Left hindlimb (tissue), 1 donor: ENCODE results near the gene ADPRHL1.
A peak's percentile ranks its signal among the peaks of the same experiment; 100 is the strongest.
"Not testable (repeated sequence)": the region's sequence is repeated elsewhere in the genome, so short reads cannot be mapped to it uniquely, and the experiment has no call there.

Experiments used
- DNase-seq: peaks from one replicate; pipeline ENCODE4 v3.0.0-alpha.2; 2018

The ADPRHL1 gene

DNA sequence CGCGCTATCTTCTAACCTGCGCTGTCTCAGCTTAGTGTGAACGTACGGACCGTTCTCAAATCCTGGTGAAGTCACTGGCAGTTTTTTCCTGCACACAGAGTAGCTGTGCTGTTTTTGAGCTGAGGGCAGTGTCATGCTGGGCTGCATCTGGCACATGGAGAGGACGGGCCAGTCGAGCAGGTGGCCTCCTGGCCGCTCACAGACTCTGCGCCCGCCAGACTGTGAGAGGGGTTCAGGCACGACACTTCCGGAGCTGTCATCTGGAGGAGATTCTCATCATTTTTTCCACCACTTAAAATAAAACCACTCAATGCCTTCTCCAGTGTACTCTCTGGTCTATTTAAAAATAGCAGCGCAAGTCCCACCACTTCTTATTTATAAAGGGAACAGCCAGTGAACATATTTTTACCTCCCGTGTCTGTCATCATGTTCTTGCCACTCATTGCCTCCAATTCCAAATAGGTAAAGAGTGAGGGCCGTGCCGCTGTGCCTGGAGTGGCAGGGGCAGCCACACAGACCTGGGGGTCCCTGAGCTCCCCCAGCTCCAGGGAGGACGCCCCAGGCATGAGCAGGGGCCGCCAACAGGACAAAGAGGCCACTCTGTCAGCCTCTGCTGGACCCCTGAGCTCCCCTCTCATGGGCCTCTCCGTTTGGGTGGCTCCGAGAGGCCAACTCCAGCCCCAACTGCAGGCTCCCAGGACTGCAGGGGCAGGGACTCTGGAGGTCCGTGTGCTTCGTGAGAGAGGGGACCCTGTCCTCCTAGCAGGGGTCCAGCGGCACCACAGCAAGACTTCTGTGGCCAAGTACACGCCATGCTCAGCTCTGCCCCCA is 52.5 kb downstream of the ADPRHL1 start:
- DNase-seq = peak; percentile 62

GRCh38 chr13:113399755-113400149 is 53.5 kb downstream of the ADPRHL1 start:
- DNase-seq = no peak

DNA sequence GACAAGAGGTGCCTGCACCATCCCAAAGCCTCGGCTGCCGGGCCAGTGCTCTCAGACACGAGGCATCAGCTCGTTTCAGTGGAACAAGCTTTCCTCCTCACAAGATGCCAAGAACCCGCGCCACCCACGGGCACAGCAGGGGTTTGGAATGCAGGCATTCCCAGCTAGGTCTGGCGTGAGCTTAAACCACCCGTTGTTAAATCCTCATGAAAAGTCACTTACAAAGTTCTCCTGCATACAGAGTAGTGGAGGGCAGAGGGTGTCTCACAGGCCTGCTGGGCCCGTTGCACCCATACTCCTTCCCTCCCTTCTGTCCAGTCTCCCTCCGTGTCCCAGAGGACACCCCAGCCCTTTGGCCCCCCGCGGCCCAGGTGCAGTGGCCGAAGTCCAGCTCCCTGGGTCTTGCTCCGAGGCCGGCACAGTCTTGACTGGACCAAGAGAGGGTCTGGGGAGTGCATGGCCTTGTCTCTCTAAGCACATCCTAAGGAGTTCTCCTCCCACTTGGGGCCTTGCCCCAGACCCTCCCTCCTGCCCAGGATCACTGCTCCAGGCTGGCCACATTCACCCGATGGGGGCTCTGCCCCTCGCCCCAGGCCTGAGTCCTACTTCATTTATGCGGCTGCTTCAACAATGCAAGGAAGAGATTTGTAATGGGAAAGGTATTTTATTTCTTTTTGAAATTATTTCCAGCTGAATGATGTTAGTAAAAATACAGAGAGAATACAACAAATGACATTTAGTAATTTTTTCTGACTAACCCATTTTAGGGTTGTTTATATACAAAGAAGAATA is 54.1 kb downstream of the ADPRHL1 start:
- peak; percentile 39 for DNase-seq

DNA sequence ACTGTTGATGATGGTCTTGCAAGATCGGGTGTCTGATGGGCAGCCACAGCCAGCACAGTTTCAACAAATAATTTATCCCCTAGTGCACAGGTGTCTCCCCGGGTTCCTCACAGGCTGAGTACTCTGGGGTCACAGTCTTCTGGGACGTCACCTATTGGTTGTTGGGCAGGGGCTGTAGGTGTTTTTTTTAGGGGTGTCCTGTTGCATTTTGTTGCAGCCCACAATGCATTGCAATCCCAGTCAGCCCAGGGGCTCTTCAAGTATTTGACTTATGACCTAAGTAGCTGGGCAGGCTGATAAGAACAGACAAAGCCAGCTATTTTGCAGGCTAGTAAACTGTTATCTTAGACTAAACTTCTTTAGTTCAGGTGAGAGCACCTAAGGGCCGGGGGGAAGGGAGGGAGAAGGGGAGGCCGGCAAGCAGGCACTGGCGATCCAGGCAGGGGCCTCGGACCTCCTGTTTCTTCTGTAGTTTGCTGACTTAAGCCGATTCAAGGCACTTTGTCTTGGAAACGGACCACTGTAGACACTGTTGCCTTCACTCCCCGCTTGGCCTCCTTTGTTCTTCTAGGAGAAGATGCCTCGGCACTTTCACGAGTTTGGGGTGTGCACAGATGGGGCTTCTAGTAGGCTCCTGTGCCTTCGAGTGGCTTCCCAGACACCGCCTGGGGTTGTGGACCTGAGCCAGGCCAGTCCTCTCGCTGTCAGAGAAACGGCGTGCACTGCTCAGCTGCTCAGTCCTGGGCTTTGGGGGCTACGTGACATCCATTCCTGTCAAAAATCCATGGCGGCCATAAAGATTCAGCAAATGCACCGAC is 55.5 kb downstream of the ADPRHL1 start:
- no peak for DNase-seq

DNA sequence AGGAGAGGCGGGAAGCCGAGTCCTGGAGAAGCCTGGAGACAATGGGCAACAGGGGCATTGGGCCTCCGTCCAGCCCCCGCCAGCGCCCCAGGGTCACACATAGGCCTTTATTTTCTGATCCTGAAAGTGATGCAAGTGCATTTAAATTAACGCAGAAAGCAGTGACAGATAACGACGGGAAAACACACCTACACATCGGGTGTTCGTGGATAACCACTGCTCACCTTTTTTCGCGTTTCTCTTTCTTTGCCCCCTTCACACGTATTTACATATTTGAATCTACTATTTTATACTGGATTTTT is 59.0 kb downstream of the ADPRHL1 start:
- DNase-seq = no peak

DNA sequence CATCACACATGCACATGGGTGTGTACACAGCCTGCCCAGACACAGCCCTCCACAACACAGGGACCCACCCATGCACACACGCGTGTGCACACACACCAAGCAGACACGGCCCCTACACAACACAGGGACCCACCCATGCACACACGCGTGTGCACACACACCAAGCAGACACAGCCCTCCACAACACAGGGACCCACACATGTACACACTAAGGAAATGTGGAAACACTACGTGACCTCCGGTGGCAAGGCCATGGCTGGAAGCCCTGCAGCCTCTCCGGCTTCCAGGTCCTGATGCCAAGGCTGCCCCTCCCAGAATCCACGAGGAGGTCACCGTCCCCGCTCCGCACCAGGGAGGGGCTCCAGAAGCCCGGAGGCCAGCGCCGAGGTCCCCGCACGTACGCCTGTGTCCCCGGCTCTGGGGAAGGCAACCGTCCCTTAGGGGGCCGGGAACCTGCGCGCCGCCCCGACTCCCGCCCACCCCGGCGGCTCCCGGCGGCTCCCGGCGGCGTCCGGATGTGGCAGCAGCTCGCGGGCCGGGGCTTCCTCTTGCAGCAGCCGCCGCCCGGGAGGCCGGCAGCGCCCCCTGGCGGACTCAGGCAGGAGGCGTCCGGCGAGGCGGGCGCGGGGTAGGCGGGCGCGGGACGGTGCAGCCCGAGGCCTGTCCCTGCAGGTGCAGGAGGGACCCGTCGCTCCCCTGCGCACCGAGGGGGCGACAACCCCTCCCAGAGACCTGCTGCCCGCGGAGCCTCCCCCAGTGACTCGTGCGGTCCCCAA is 59.5 kb downstream of the ADPRHL1 start:
- peak; percentile 82 for DNase-seq

DNA sequence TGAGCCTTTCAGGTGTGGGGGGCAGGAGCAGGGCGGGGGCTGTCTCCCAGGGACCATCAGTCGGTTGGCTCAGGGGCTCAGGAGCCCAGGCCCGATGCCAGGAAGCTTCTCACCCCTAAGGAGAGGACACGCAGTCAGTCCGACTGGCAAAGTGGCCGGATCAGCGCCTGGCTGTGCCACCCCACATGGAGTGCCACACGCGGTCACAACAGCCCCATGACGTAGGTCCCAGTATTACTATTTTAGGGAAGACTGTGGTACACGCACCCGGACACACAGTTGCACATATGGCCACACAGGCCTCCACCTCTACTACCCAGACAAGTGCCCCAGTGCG is 60.1 kb downstream of the ADPRHL1 start:
- no peak for DNase-seq

- no peak for DNase-seq
Measured at GRCh38 chr13:113390874-113391497, 62.3 kb downstream of the ADPRHL1 start.

DNA sequence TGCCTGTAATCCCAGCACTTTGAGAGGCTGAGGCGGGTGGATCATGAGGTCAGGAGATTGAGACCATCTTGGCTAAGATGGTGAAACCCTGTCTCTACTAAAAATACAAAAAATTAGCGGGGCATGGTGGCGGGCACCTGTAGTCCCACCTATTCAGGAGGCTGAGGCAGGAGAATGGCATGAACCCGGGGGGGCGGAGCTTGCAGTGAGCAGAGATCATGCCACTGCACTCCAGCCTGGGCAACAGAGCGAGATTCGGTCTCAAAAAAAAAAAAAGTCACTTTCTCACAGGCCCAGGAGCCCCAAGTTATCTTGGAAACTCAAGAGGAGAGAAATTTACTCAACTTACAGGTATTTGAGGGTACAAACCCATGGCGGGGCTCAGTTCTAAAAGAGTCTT is 63.7 kb downstream of the ADPRHL1 start:
- DNase-seq = not testable (repeated sequence)

GRCh38 chr13:113387396-113387795 is 65.9 kb downstream of the ADPRHL1 start:
- no peak for DNase-seq

- no peak for DNase-seq
Measured at GRCh38 chr13:113383089-113383488, 70.2 kb downstream of the ADPRHL1 start.

DNA sequence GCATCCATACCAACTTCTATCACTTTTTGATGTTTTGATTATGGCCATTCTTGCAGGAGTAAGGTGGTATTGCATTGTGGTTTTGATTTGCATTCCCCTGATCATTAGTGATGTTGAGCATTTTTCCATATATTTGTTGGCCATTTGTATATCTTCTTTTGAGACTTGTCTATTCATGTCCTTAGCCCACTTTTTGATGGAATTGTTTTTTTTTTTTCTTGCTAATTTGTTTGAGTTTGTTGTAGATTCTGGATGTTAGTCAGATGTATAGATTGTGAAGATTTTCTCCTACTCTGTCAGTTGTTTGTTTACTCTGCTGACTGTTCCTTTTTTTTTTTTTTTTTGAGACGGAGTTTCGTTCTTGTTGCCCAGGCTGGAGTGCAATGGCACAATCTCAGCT is 70.7 kb downstream of the ADPRHL1 start:
- DNase-seq = not testable (repeated sequence)

DNA sequence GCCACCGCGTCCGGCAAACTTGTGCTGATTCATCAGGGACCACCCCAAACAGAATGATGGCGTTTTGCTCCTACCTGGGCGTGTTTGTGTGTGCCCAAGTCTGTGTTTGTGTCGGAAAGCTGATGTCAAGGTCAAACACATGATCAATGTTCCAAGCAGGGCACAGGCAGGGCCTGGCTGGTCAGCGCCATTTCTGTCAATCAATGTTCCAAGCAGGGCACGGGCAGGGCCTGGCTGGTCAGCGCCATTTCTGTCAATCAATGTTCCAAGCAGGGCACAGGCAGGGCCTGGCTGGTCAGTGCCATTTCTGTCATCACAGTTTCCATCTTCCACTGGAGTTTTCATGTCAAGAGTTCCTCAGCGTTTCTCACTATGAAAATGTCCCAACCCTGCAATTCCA is 74.5 kb downstream of the ADPRHL1 start:
- no peak for DNase-seq

DNA sequence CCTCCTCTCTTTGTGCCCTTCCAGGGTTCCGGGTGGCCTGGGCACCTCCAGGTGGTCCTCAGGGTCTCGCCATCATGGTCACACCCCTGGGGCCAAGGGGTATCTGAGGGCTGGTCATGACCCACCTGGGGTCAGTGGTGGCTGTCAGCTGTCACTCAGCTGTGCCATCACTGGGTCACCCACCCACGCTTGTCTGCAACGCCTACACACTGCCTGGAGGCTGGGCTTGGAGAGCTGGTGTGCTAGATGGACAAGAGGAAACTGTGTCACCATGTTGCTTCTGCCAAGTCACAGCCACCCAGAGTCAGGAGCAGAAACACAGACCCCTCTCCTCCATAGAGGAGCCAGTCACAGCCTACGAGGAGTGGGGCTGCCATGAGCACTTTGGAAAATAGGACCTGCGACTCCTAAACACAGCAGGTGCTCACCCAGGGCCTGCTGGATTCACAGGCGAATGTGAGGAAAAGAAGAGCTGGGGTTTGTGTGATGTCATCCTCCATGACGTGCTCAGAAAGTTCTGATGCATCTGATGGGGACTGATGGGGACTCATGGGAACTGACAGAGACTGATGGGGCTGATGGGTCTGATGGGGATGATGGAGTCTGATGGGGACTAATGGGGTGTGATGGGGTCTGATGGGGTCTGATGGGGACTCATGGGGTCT is 78.6 kb downstream of the ADPRHL1 start:
- no peak for DNase-seq

DNA sequence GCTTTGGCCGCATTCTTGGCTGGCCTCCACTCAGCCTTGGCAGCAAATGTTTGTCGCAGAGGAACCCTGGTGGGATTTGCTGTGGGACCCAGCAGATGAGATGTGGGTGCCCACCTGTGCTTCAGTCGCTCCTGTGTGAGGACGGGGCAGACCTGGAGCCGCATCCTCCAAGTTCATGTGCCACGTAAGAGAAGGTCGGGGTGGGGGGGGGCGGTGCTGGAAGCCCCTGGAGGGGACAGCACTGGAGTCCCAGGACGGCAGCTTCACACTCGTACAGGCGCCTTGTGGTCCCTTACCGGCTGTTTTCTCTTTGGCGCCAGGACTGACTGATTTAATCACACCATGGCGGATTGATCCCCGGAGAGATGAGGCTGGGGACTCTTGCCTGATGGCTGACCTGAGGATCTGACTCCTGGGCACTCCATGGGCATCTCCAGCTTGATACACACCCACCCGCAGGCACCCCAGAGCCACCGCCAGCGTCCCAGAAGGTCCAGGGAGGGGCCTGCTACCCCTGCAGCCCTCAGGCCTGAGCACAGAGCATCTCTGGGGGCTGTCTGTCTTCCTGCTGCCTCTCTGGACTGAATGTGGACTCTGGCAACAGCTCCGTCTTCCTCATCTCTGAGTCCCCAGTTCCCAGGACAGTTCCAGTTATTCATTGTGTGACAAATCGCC is 79.3 kb downstream of the ADPRHL1 start:
- DNase-seq = no peak

GRCh38 chr13:113371701-113372100 is 81.6 kb downstream of the ADPRHL1 start:
- DNase-seq = not testable (repeated sequence)

- DNase-seq = no peak
Measured at GRCh38 chr13:113371061-113371460, 82.2 kb downstream of the ADPRHL1 start.

GRCh38 chr13:113369881-113370280 is 83.4 kb downstream of the ADPRHL1 start:
- no peak for DNase-seq

DNA sequence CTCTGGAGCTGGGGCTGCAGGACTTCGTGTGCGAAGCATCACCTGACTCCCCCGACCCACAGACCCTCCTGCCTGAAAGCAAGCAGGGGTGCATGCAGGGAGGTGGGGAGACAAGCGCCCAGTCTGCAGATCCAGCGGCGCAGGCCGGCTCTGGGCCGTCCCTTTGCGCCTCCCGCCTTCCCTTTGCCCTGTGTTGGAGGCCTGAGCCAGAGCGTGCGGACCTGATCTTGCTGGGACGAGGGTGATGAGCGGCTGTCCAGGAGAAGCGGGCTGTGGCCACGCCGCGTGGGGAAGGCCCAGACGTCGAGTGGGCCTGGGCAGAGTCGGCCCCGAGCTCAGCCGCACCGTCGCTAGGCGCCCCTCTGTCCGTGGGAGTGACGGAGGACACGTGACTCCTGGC is 84.1 kb downstream of the ADPRHL1 start:
- DNase-seq = no peak

DNA sequence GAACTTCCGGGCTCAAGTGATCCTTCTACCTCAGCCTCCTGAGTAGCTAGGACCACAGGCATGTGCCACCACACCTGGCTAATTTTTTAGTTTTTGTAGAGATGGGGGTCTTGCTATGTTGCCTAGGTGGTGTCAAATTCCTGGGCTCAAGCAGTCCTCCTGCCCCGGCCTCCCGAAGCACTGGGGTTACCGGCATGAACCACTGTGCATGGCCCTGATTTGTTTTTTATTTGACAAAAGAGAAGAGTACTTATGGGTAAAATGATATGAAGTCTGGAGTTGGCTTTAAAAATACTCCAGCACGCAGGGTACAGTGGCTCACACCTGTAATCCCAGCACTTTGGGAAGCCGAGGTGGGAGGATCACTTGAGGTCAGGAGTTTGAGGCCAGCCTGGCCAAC is 84.9 kb downstream of the ADPRHL1 start:
- not testable (repeated sequence) for DNase-seq

- DNase-seq = no peak
Measured at GRCh38 chr13:113367771-113368170, 85.5 kb downstream of the ADPRHL1 start.
